Thoracic aorta (tissue), 2 donors: ENCODE data around the gene DCC. TPM values are rescaled to one million over a fixed set of nuclear protein-coding genes. Genes with fewer than 3 reads are reported as not detected.

Experiments
- ATAC-seq: fragments of 150-250 bp; one replicate; pipeline ENCODE4 v1.8.0; 2017; ENCODE audit warnings: low read depth; ENCODE audit not compliant: insufficient number of reproducible peaks, low FRiP score
- DNase-seq: peaks from one replicate; pipeline ENCODE4 v3.0.0-alpha.2; 2020; ENCODE audit warnings: low spot score
- H3K27ac ChIP-seq, 2 donors: fragments of 200-600 bp; sonication (generic); 1 replicate in 1 of 2; 2 replicates in 1 of 2; pipeline ENCODE4 v1.5.1; 2016; ENCODE audit warnings: mild to moderate bottlenecking in 2 of 2, moderate library complexity in 2 of 2
- H3K27me3 ChIP-seq: fragments of 200-600 bp; sonication (generic); replicated peaks from 2 replicates; pipeline ENCODE4 v1.6.0; 2016; ENCODE audit warnings: mild to moderate bottlenecking; ENCODE audit not compliant: insufficient read depth
- H3K36me3 ChIP-seq: fragments of 200-600 bp; sonication (generic); one replicate; pipeline ENCODE4 v1.5.1; 2016
- H3K4me1 ChIP-seq, 2 donors: fragments of 200-600 bp; sonication (generic); 1 replicate in 1 of 2; 2 replicates in 1 of 2; pipeline versions ENCODE4 v1.5.1 to v1.6.0; 2016; ENCODE audit warnings: low read depth in 2 of 2, mild to moderate bottlenecking in 1 of 2; ENCODE audit not compliant: control insufficient read depth in 1 of 2
- H3K4me3 ChIP-seq: fragments of 200-600 bp; sonication (generic); 2 replicates; pipeline ENCODE4 v1.5.1; 2016; ENCODE audit warnings: mild to moderate bottlenecking
- H3K9me3 ChIP-seq: fragments of 200-600 bp; sonication (generic); 2 replicates; pipeline ENCODE4 v1.5.1; 2016
- CTCF ChIP-seq: fragments of 200-600 bp; sonication (generic); IDR thresholded peaks from one replicate; pipeline ENCODE4 v1.5.1; 2019; ENCODE audit warnings: antibody characterized with exemption
- total RNA-seq, 2 donors: library from RNA; depleted of rRNA; stranded (reverse); fragments of >200 nt; gene quantifications; one replicate each; pipeline versions ENCODE4 v1.1.0 to v1.2.3, GENCODE V29; 2016

The DCC gene
- total RNA-seq, 2 donors from 2014 or later: not detected

GRCh38 chr18:52636536-52636935, 296.5 kb downstream of the DCC start:
- Histone ChIP-seq H3K27ac (no peak overlapping the region), H3K4me3 (no peak overlapping the region), H3K27me3 (no peaks in the 10 kb centered on the region), H3K9me3 (no peaks in the 10 kb centered on the region), H3K36me3 (no peaks in the 10 kb centered on the region), H3K4me1 (no peaks in the 10 kb centered on the region)
- DNase-seq (no peak), ATAC-seq (no peak)
- no peak for TF ChIP-seq CTCF

DNA sequence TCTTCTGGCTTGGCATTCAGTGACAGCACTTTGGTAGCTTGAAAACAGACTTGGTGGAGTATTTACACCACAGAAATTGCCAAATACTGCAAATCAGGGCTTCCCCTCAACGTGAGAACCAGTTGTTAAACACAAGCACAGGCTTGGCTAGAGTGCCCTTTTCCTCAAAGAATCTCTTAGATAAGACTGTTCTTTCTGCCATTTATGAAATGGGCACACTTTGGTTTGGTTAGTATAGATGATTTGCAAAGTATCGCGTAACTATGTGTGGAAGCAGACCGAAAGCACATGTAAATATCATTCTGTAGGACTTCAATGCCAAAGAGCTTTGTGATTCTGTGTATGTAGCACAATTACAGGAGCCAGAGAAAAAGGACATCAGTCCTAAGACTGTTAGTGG, 308.2 kb downstream of the DCC start:
- no peaks in the 10 kb centered on the region for H3K4me1 ChIP-seq
- H3K27me3 ChIP-seq: no peaks in the 10 kb centered on the region

GRCh38 chr18:52652391-52652790, 312.4 kb downstream of the DCC start:
- no peaks in the 10 kb centered on the region for H3K4me1 ChIP-seq
- no peaks in the 10 kb centered on the region for H3K27me3 ChIP-seq
- ATAC-seq (no peak), DNase-seq (no peak)
- no peak for TF ChIP-seq CTCF
- no peaks in the 10 kb centered on the region for H3K9me3 ChIP-seq
- H3K4me3 ChIP-seq: no peak overlapping the region
- H3K36me3 ChIP-seq: no peaks in the 10 kb centered on the region
- H3K27ac ChIP-seq: no peak overlapping the region

More for the DNA sequence above, 308.2 kb downstream of the DCC start:
- ATAC-seq (no peak), DNase-seq (no peak)
- H3K36me3 ChIP-seq: no peaks in the 10 kb centered on the region
- no peak for TF ChIP-seq CTCF
- H3K9me3 ChIP-seq: no peaks in the 10 kb centered on the region
- H3K27ac ChIP-seq: no peak overlapping the region
- H3K4me3 ChIP-seq: no peak overlapping the region

- H3K27me3 ChIP-seq: no peaks in the 10 kb centered on the region
- H3K36me3 ChIP-seq: no peaks in the 10 kb centered on the region
- DNase-seq (no peak), ATAC-seq (no peak)
- no peaks in the 10 kb centered on the region for H3K4me1 ChIP-seq
- no peak overlapping the region for H3K27ac ChIP-seq
- H3K9me3 ChIP-seq: no peaks in the 10 kb centered on the region
- no peak for TF ChIP-seq CTCF
- H3K4me3 ChIP-seq: no peak overlapping the region
These were observed 317.2 kb downstream of the DCC start for GRCh38 chr18:52657043-52657805.

GRCh38 chr18:52667463-52668065, 327.6 kb downstream of the DCC start:
- H3K36me3 ChIP-seq: no peaks in the 10 kb centered on the region
- no peak for TF ChIP-seq CTCF
- no peak for ATAC-seq
- no peak overlapping the region for H3K4me3 ChIP-seq
- DNase-seq: no peak
- H3K4me1 ChIP-seq: no peaks in the 10 kb centered on the region
- H3K27ac ChIP-seq: no peak overlapping the region
- no peaks in the 10 kb centered on the region for H3K9me3 ChIP-seq
- no peaks in the 10 kb centered on the region for H3K27me3 ChIP-seq
